Activated CD4-positive, alpha-beta memory T cell treated with anti-CD3 and anti-CD28 coated beads, Interleukin-2, amount 10 ng/mL, durations not matched to agents 7 days and 5 days (primary cell): Measurements from ENCODE around the gene GRIP2. TPM values are rescaled to one million over a fixed set of nuclear protein-coding genes. Genes with fewer than 3 reads are reported as not detected.

ENCODE experiments used
- CTCF ChIA-PET: fragments of 350-600 bp; sonication (Branson Sonifier 250); formaldehyde crosslinking; loops from one replicate; lab custom pipeline; 2021; ENCODE audit warnings: antibody characterized with exemption, inconsistent platforms; lab: Charles Lee
- POLR2A ChIA-PET: fragments of 350-600 bp; sonication (Branson Sonifier 250); formaldehyde crosslinking; loops from one replicate; lab custom pipeline; 2021; ENCODE audit warnings: antibody characterized with exemption; lab: Charles Lee
- DNase-seq: peaks from one replicate; pipeline ENCODE4 v3.0.0-alpha.2; 2020
- H3K27ac Mint-ChIP-seq: one replicate; pipeline ENCODE4 v1.8.0; 2021; ENCODE audit warnings: mild to moderate bottlenecking, mixed read lengths
- H3K27me3 Mint-ChIP-seq: one replicate; pipeline ENCODE4 v1.8.0; 2021; ENCODE audit warnings: mixed read lengths
- H3K36me3 Mint-ChIP-seq: one replicate; pipeline ENCODE4 v1.8.0; 2021; ENCODE audit warnings: low read depth, mixed read lengths
- H3K4me1 Mint-ChIP-seq: one replicate; pipeline ENCODE4 v1.8.0; 2021; ENCODE audit warnings: mixed read lengths
- H3K4me3 Mint-ChIP-seq: one replicate; pipeline ENCODE4 v1.8.0; 2021; ENCODE audit warnings: mild to moderate bottlenecking, mixed read lengths
- H3K9me3 Mint-ChIP-seq: one replicate; pipeline ENCODE4 v1.8.0; 2021; ENCODE audit warnings: mixed read lengths
- total RNA-seq, 2 experiments: library from RNA; stranded (reverse); gene quantifications; one replicate each; pipeline ENCODE4 v1.2.3, GENCODE V29; 2021

GRIP2 gene
- total RNA-seq, 2 experiments from 2014 or later = 0.08 to 0.35 TPM

DNA sequence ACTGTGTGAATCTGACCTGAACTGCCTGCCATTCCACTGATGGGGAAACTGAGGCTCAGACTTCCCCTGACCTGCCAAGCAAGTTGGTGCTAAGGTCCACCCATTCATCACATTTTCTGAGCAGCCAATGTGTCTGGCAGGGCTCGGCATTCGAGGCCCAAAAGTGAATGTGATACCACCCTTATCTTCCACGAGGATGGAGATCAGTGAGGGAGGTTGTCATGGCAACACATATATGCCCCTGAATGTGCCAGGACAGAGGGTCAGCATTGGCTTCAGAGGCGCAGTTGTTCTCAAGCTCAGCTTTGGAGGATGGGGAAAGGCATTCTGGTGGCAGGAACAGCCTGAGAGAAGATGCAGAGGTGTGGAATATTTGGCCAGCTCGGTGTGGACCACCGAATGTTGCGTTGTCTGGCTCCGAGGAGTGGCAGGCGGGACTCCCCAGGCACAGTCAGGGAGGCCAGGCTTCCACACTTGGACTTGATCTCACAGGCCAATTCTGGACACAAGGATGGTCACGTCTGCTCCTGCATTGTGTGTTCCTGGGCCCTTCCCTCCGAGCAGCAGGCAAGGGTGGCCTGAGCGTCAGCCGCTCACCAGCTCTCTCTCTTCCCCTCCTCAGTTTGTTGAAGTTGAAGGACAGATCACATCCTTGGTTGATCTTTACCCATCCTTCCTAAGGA, 63.4 kb downstream of the GRIP2 start:
- ChIA-PET POLR2A (no interaction called here), CTCF (interaction anchor here (1.0 to 1.4 kb wide), 3 partner anchors 17 to 274 kb away, joined by 3 to 4 read pairs (median 3); no protein-coding TSS in a partner anchor)
- no peak overlapping the region for H3K4me3 Mint-ChIP-seq

DNA sequence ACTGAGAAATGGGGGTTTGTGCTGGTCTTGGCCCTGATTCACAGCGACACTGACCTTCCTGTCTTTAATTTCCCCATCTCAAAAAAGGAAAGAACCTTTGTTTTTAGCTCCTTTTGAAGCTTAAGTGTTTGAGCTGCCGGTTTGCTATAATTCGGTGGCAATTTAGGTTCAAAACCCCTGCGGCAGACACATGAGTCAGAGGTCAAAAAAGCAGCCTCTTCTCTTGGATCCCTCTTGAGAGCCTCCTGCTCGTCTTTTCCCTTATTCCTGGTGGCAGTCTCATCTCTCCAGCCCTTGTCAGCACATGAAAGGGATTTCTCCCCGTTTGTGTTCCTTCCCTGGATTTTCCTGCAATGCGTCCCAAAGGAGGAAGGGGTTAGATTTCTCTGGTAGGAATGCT, 64.5 kb downstream of the GRIP2 start:
- H3K27ac Mint-ChIP-seq = no peak overlapping the region
- H3K27me3 Mint-ChIP-seq = no peaks in the 10 kb centered on the region
- H3K36me3 Mint-ChIP-seq = peaks cover 33% of the 10 kb centered on the region
- no peak for DNase-seq
- no peaks in the 10 kb centered on the region for H3K9me3 Mint-ChIP-seq
- ChIA-PET CTCF (interaction anchor here (1.0 to 1.4 kb wide), 3 partner anchors 16 to 273 kb away, joined by 3 to 4 read pairs (median 3); no protein-coding TSS in a partner anchor), POLR2A (no interaction called here)
- H3K4me3 Mint-ChIP-seq = no peak overlapping the region
- peaks cover 5% of the 10 kb centered on the region for H3K4me1 Mint-ChIP-seq

More for the DNA sequence above, 63.4 kb downstream of the GRIP2 start:
- H3K27ac Mint-ChIP-seq = no peak overlapping the region
- no peaks in the 10 kb centered on the region for H3K9me3 Mint-ChIP-seq
- H3K27me3 Mint-ChIP-seq = no peaks in the 10 kb centered on the region
- peaks cover 5% of the 10 kb centered on the region for H3K4me1 Mint-ChIP-seq
- no peak for DNase-seq
- H3K36me3 Mint-ChIP-seq = peaks cover 37% of the 10 kb centered on the region

DNA sequence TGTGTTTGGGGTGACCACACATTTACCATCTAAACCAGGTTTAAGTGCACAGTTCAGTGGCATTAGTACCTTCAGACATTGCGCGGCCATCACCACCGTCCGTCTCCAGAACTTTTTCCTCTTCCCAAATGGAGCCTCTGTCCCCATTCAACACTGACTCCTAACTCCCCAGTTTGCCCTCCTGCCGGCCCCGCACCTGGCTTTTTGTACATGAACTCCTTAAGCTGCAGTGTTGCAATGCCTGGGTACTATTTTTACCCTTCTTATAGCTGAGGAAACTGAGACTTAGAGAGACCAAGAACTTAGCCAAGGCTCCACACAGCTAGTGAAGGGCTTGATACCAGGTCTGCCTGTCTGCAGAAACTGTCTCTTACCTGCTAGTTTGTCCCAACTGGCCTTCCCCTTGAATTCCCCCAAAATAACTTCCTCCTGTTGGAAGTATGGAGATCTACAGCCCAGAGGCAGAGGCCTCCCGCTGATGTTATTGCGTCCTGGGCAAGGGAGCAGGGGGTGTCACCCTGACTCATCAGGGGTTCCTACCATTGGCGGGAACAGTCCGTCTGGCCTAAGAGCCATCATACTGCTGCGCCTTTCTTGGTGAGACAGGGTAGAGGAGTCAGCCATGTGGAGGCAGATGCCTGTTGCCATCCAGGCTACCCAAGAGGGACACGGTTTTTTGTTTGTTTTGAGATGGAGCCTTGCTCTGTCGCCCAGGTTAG, 65.6 kb downstream of the GRIP2 start:
- Mint-ChIP-seq H3K36me3 (peaks cover 37% of the 10 kb centered on the region), H3K27me3 (no peaks in the 10 kb centered on the region), H3K27ac (no peak overlapping the region), H3K4me3 (no peak overlapping the region), H3K4me1 (peaks cover 5% of the 10 kb centered on the region), H3K9me3 (no peaks in the 10 kb centered on the region)
- CTCF ChIA-PET = no interaction called here
- DNase-seq = no peak
- POLR2A ChIA-PET = no interaction called here

DNA sequence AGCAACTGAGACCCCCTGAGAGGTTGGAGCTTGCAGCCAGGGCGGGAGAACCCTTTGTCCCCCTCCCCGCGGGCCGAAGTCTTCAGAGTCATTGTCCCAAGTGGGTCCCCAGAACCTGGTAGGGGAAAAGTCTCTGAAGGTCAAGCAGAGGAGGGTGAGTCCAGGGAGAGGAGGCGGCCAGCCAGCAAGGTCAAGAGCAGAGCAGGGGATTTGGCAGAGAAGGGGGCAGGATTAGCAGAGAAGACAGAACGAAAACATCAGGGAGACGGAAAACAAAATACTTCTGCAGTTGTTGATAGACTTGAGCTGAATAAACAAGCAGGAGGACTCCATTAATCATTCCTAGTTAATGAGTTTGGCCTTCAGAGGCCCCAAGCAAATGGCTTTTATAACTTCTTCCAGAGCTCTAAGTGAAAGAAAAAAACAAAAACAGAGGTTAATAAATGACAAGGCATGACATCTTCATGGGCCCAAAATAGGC, 66.7 kb downstream of the GRIP2 start:
- DNase-seq = no peak
- no peaks in the 10 kb centered on the region for H3K27me3 Mint-ChIP-seq
- ChIA-PET CTCF (interaction anchor here (0.7 to 1.1 kb wide), 2 partner anchors 42 to 270 kb away, joined by 3 read pairs; no protein-coding TSS in a partner anchor), POLR2A (no interaction called here)
- H3K9me3 Mint-ChIP-seq = no peaks in the 10 kb centered on the region
- H3K27ac Mint-ChIP-seq = no peak overlapping the region
- H3K4me1 Mint-ChIP-seq = peaks cover 5% of the 10 kb centered on the region
- H3K36me3 Mint-ChIP-seq = peaks cover 29% of the 10 kb centered on the region
- H3K4me3 Mint-ChIP-seq = no peak overlapping the region

DNA sequence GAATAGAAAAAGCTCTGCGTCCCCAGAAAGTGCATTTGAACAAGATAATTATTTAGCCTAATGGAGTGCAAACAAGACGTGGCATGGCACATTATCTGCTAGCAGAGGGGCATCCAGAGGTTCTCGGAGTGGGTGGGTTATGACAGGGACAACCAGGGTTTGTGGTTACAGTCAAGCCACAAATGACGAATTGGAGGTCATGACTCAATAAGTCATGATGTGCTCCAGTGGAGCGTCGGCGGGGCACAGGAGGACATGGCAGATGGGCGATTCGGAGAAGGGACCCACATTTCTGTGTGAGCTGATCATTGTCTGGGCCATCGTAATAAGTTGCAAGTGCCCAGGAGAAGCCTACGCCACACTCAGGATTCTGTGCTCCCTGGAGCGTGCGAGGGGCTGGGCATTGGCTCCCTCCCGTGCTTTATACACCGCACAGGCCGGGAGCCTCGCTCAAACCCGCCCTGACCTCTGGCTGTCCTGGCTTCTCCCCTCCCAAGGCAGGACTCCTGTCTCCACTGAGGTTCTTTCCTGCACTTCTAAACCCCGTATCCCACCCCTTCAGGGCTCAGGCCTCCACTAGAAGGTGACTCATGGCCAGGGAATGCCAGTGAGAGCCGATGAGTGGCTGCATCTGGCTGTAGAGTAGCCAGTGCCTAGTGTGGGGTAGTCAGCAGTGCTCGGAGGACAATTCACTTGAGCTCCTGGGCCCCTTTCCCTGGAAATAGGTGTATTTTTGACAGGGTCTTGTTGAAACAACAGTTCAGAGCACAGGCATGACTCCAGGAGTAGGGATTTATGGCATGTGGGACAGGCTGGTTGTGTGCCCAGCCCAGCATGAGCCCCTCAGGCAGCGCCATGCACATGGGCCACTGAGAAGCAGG, 67.4 kb downstream of the GRIP2 start:
- no peaks in the 10 kb centered on the region for H3K27me3 Mint-ChIP-seq
- H3K4me3 Mint-ChIP-seq = no peak overlapping the region
- no peak overlapping the region for H3K27ac Mint-ChIP-seq
- POLR2A ChIA-PET = no interaction called here
- peaks cover 27% of the 10 kb centered on the region for H3K36me3 Mint-ChIP-seq
- CTCF ChIA-PET = interaction anchor here (0.7 to 1.1 kb wide), 2 partner anchors 41 to 269 kb away, joined by 3 read pairs; no protein-coding TSS in a partner anchor
- peaks cover 5% of the 10 kb centered on the region for H3K4me1 Mint-ChIP-seq
- no peaks in the 10 kb centered on the region for H3K9me3 Mint-ChIP-seq
- no peak for DNase-seq

DNA sequence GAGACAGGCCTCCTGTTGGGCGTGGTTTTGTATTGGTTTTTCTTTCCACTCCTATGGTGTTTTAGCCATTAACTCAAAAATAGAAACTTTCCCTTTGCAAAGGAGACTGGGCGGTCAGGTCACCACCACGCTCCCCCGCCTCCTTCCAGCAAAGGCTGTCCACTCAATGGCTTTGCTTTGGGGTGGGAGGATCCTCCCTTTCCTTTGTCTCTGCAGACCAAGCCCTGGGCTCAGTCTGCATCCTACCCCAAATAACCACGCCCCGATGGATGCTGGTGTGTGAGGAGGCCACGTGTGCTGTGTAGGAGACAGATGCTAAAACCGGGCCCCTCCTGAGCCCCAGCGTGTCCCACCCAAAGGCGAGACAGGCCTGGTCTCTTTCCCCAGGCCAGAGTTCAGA, 68.5 kb downstream of the GRIP2 start:
- no peak overlapping the region for H3K27ac Mint-ChIP-seq
- H3K36me3 Mint-ChIP-seq = peaks cover 25% of the 10 kb centered on the region
- ChIA-PET POLR2A (no interaction called here), CTCF (no interaction called here)
- H3K4me3 Mint-ChIP-seq = no peak overlapping the region
- no peaks in the 10 kb centered on the region for H3K27me3 Mint-ChIP-seq
- no peaks in the 10 kb centered on the region for H3K9me3 Mint-ChIP-seq
- peaks cover 5% of the 10 kb centered on the region for H3K4me1 Mint-ChIP-seq
- DNase-seq = no peak

DNA sequence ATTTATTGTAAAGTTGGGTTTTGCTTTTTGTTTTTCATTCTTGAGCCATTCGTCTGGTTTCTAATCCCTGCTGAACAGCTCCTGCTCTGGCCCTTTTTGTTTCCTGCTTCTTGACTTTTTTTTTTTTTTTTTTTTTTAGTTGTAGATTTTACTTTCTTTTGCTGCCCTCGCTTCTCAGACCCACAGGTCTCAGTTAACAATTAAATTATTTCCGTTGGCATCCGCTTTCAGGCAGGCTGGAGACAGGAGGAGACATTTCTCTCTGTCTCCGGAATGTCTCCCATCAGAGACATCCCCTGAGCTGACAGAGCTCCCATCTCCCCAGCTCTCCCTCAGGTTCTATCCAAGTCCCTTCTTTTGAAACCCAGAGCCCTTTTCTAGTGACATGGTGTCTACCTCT, 69.1 kb downstream of the GRIP2 start:
- Mint-ChIP-seq H3K4me3 (no peak overlapping the region), H3K4me1 (peaks cover 5% of the 10 kb centered on the region), H3K9me3 (no peaks in the 10 kb centered on the region), H3K36me3 (peaks cover 25% of the 10 kb centered on the region), H3K27ac (peak overlapping the region; percentile 61), H3K27me3 (no peaks in the 10 kb centered on the region)
- no peak for DNase-seq
- POLR2A ChIA-PET = no interaction called here
- CTCF ChIA-PET = interaction anchor here (0.6 to 1.7 kb wide), 2 partner anchors 210 to 268 kb away, joined by 3 to 6 read pairs; no protein-coding TSS in a partner anchor

DNA sequence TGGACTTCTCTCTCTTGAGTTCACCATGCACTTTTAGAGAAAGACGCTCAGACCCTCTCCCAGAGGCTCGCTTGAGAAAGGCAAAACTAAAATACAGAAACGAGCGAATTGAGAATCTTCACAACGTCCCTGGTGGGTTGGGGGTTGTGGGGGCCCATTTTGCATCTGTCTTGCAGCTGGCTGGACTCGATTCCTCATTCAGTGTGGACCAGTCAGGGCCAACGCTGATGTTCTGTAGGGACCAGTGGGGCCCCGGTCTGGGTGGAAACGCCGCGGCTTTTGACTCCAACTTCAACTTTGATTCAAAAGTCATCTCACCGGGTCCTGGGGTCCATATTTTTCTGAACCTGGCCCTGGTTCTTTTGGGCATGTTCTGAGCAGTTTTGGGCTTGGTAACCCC, 69.7 kb downstream of the GRIP2 start:
- POLR2A ChIA-PET = no interaction called here
- H3K4me1 Mint-ChIP-seq = peaks cover 5% of the 10 kb centered on the region
- DNase-seq = no peak
- no peak overlapping the region for H3K4me3 Mint-ChIP-seq
- CTCF ChIA-PET = interaction anchor here (0.6 to 1.7 kb wide), 2 partner anchors 209 to 267 kb away, joined by 3 to 6 read pairs; no protein-coding TSS in a partner anchor
- peaks cover 25% of the 10 kb centered on the region for H3K36me3 Mint-ChIP-seq
- no peaks in the 10 kb centered on the region for H3K9me3 Mint-ChIP-seq
- H3K27me3 Mint-ChIP-seq = no peaks in the 10 kb centered on the region
- no peak overlapping the region for H3K27ac Mint-ChIP-seq

DNA sequence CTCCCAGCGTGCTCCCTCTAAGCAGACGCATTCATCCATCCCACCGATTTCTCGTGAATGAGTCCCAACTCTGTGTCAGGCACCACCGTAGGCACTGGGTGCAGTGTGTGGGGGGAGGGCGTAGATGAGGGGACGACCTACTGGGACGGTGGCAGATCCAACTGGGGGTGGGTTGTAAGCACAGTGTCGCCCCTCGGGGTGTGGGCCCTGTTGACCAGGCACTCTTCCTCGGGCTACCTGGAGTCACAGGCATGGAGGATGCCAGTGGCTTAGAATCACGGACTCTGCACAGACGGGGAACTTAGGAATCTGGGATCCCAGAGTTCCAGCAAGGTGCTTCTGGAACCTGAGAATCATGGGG, 71.5 kb downstream of the GRIP2 start:
- Mint-ChIP-seq H3K27me3 (no peaks in the 10 kb centered on the region), H3K36me3 (peaks cover 23% of the 10 kb centered on the region), H3K27ac (no peak overlapping the region), H3K9me3 (no peaks in the 10 kb centered on the region), H3K4me3 (no peak overlapping the region), H3K4me1 (peaks cover 5% of the 10 kb centered on the region)
- DNase-seq = no peak
- ChIA-PET POLR2A (no interaction called here), CTCF (interaction anchor here (0.6 to 3.8 kb wide), 11 partner anchors 10 to 265 kb away, joined by 3 to 26 read pairs (median 3); partner anchors contain the start of gene SLC6A6)

DNA sequence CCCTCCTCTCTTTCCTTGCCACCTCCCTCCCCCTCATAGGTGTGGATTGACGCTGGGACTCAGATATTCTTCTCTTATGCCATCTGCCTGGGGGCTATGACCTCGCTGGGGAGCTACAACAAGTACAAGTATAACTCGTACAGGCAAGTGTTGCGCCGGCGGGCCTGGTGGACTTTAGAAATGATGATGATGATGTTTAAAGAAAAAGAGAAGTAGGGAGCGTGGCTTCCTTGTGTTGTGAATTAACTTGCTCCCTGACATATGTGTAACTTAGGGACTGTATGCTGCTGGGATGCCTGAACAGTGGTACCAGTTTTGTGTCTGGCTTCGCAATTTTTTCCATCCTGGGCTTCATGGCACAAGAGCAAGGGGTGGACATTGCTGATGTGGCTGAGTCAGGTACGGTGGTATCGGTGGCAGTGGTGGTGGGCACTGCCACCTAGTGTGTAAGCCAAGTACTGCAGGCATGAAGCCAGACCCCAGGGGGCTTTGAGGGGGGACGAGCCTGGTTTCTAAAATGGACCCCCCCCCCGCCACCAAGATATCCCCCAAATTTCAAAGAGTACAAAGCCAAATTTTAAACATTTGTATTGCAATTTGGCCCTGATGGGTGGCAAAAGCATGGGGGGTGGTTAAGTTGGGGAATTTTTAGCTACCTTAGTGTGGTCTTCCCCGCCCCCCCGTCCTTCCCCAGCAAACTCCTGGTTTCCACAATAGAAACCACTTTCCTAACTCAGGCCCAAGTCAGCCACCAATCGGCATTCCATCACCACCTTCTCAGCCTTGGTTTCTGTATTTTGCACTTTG, 72.1 kb downstream of the GRIP2 start:
- no peak overlapping the region for H3K27ac Mint-ChIP-seq

DNA sequence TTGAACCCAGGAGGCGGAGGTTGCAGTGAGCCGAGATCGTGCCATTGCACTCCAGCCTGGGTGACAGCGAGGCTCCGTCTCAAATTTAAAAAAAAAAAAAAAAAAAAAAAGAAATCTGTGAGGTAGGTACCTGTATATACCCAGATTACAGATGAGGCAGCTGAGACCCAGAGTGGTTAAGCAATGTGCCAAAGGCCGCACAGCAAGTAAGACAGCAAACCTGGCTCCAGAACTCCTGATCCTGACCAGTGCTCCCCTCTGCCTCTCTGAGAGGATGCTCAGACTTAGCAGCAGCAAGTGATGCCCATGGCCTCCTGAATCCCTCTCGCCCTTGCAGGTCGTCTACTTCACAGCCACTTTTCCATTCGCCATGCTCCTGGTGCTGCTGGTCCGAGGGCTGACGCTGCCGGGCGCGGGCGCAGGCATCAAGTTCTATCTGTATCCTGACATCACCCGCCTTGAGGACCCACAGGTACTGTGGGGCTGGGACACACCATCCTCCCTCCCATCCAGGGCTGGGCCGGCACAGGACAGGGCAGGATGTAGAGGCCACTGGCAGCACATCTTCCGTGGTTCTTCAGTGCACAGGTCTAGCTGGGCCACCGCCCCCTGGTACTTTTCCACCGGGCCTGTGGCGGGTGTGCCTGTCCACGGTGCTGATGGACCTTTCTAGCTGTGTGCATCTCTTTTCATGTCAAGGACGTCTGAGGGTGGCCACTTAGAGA, 73.8 kb downstream of the GRIP2 start:
- Mint-ChIP-seq H3K36me3 (peaks cover 20% of the 10 kb centered on the region), H3K4me3 (no peak overlapping the region), H3K4me1 (no peaks in the 10 kb centered on the region), H3K27me3 (no peaks in the 10 kb centered on the region), H3K9me3 (no peaks in the 10 kb centered on the region), H3K27ac (no peak overlapping the region)
- DNase-seq = no peak
- CTCF ChIA-PET = interaction anchor here (0.6 to 3.8 kb wide), 7 partner anchors 8 to 262 kb away, joined by 3 to 26 read pairs (median 6); partner anchors contain the start of gene SLC6A6
- POLR2A ChIA-PET = interaction anchor here (1.2 to 2.7 kb wide), 2 partner anchors 8 to 64 kb away, joined by 4 to 13 read pairs; partner anchors contain the start of gene SLC6A6

More for the DNA sequence above, 72.1 kb downstream of the GRIP2 start:
- POLR2A ChIA-PET = interaction anchor here (0.7 to 2.7 kb wide), 3 partner anchors 10 to 201 kb away, joined by 3 to 13 read pairs (median 4); partner anchors contain the start of gene SLC6A6
- H3K4me1 Mint-ChIP-seq = peaks cover 5% of the 10 kb centered on the region
- no peaks in the 10 kb centered on the region for H3K9me3 Mint-ChIP-seq
- no peak overlapping the region for H3K4me3 Mint-ChIP-seq
- peak; percentile 46 for DNase-seq
- no peaks in the 10 kb centered on the region for H3K27me3 Mint-ChIP-seq
- H3K36me3 Mint-ChIP-seq = peaks cover 20% of the 10 kb centered on the region
- CTCF ChIA-PET = interaction anchor here (0.6 to 3.8 kb wide), 19 partner anchors 9 to 264 kb away, joined by 3 to 26 read pairs (median 3); partner anchors contain the start of gene SLC6A6
